WTC11 (cell line): ENCODE measurements around the gene ROBO2.

Experiments used
- CTCF ChIP-seq: fragments of 200-600 bp; IDR thresholded peaks from 2 replicates; pipeline ENCODE4 v1.8.0; 2022; ENCODE audit warnings: antibody characterized with exemption
- SP1 ChIP-seq: sonication (generic); formaldehyde crosslinking; conservative IDR thresholded peaks from 2 replicates; pipeline ENCODE4 v1.8.1; 2022; ENCODE audit warnings: missing genetic modification reagents
- TP53 ChIP-seq: sonication (generic); formaldehyde crosslinking; IDR thresholded peaks from 2 replicates; pipeline ENCODE4 v1.8.1; 2023; ENCODE audit warnings: mild to moderate bottlenecking, missing genetic modification reagents
- ZNF138 ChIP-seq: sonication (generic); formaldehyde crosslinking; conservative IDR thresholded peaks from 2 replicates; pipeline ENCODE4 v1.8.1; 2022; ENCODE audit warnings: mild to moderate bottlenecking, moderate library complexity, missing genetic modification reagents

GRCh38 chr3:77125966-77126365 lies 86.1 kb downstream of the ROBO2 start:
- TF ChIP-seq ZNF138 (CRISPR knock-in tag) (no peak), SP1 (CRISPR knock-in tag) (no peak), CTCF (no peak), TP53 (CRISPR knock-in tag) (no peak)
